Measurements from ENCODE around the gene FAXDC2.

Gene FAXDC2

DNA sequence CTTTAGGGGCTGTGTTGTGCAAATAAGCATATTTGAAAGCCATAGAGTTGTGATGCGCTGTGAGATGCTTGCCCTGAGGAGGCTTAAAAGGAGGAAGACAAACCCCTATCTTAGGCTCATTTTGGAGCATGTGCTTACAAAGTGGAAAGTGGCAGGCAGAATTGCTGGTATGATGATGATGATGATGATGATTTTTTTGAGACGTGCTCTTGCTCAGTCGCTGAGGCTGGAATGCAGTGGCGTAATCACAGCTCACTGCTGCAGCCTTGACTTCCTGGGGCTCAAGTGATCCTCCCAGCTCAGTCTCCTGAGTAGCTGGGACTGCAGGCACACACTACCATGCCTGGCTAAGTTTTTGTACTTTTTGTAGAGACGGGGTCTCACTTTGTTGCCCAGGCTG lies 9.7 kb upstream of the FAXDC2 start:
- Histone ChIP-seq H3K36me3 (ENCODE audit: insufficient read depth, low read length) (peaks cover 6% of the 10 kb centered on the region), H3K4me1 (ENCODE audit: insufficient read depth, low read length) (peaks cover 26% of the 10 kb centered on the region), H3K4me3 (ENCODE audit: low read depth in 1 of 2, low read length in 2 of 2) (peak overlapping the region in 1 of 2 donors; percentile 91), H3K9me3 (ENCODE audit: low read length) (no peaks in the 10 kb centered on the region), H3K27ac (ENCODE audit: low read depth, low read length) (peak overlapping the region; percentile 100), H3K27me3 (ENCODE audit: control insufficient read depth in 1 of 2, insufficient read depth in 2 of 2, low read length in 2 of 2) (no peaks in the 10 kb centered on the region), H3K9ac (ENCODE audit: low read length) (peak overlapping the region; percentile 96)

DNA sequence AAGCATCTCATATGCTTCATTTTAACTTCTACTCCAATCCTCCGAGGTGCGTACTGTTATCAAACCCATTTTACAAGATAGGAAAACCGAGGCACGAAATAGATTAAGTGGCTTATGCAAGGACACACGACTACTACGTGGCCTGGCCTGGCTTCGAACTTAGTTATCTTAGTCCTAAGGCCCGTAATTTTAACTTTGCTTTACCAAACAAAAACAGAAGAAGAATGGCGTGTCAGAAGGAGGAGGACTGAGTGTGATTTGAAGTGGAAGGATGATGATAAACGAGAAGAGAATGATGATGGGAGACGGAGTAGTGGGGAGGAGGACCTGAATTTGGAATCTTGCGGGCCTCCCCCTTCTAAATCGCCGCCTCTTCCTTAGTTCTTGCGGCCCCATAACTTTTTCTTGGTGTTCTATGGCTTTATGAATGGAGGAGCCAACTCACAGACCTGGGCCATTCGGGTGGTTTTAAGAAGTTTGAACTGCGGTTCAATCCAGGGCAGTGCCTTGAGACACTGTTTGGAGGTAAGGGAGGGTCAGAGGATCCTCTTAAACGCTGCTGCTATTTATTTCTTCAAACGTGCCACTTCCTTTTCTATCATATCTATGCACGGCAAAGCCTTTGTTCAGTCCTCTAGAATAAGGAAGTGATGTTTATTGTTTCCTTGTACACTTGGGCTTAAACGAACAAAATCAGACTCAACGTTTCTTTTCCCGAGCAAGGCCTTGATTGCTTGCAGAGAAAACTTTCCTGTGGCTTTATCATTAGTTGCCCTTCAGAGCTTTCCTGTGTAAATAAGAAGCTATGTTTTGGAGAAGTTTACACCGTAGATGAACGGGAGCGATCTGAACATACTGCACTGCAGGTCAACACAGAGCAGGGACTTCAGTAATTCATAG lies 8.8 kb upstream of the FAXDC2 start:
- Histone ChIP-seq H3K9me3 (ENCODE audit: low read length) (no peaks in the 10 kb centered on the region), H3K9ac (ENCODE audit: low read length) (peak overlapping the region; percentile 96), H3K4me3 (ENCODE audit: low read depth in 1 of 2, low read length in 2 of 2) (peak overlapping the region; percentile 74 to 91), H3K36me3 (ENCODE audit: insufficient read depth, low read length) (no peaks in the 10 kb centered on the region), H3K27me3 (ENCODE audit: control insufficient read depth in 1 of 2, insufficient read depth in 2 of 2, low read length in 2 of 2) (no peaks in the 10 kb centered on the region), H3K27ac (ENCODE audit: low read depth, low read length) (peak overlapping the region; percentile 100), H3K4me1 (ENCODE audit: insufficient read depth, low read length) (peaks cover 26% of the 10 kb centered on the region)

DNA sequence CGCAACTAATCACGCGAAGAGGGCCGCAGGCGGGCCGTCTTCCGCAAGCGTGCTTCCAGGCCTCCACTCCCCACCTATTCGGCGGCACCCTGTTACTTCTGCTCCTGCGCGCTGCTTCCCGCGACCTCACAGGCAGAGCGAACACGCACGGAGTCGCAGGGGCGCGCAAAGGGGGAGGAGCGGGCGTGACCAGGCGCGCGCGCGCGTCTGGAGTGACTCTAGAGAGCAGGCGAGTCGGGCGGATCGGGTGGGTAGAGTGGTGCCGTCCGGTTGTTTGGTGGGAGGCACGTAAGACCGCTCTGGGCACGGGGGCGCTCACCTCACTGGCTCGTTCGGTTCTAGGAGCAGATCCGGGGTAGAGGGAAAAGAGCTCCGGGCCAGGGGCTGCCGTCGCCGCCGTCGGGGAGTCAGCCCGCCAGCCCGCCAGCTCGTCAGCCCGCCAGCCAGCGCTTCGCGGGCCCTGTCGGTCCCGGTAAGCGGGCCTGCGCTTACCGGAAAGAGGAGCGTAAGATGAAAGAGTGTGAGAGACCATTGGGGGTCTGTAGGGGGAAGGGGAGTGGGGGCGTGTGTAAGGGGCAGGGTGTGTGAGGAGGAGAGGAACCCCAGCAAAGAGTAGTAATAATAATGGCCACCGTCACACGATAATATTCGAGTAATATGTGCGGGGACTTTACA lies 8.0 kb upstream of the FAXDC2 start, which contains the start of gene CNOT8:
Gene CNOT8 (plus strand): TSS at position 331 of the 675 bp plus-strand sequence. CDS start 4,652 bp downstream, outside the sequence.
- peak within 1 kb of the TSS; percentile 100 for H3K27ac ChIP-seq (ENCODE audit: low read depth, low read length)
- H3K9me3 ChIP-seq (ENCODE audit: low read length) = no peaks in the 10 kb centered on the region
- peaks cover 26% of the 10 kb centered on the region for H3K4me1 ChIP-seq (ENCODE audit: insufficient read depth, low read length)
- no peaks in the 10 kb centered on the region for H3K27me3 ChIP-seq (ENCODE audit: control insufficient read depth in 1 of 2, insufficient read depth in 2 of 2, low read length in 2 of 2)
- H3K36me3 ChIP-seq (ENCODE audit: insufficient read depth, low read length) = no peaks in the 10 kb centered on the region
- peak within 1 kb of the TSS; percentile 96 for H3K9ac ChIP-seq (ENCODE audit: low read length)
- H3K4me3 ChIP-seq (ENCODE audit: low read depth in 1 of 2, low read length in 2 of 2) = peak within 1 kb of the TSS; percentile 74 to 91

DNA sequence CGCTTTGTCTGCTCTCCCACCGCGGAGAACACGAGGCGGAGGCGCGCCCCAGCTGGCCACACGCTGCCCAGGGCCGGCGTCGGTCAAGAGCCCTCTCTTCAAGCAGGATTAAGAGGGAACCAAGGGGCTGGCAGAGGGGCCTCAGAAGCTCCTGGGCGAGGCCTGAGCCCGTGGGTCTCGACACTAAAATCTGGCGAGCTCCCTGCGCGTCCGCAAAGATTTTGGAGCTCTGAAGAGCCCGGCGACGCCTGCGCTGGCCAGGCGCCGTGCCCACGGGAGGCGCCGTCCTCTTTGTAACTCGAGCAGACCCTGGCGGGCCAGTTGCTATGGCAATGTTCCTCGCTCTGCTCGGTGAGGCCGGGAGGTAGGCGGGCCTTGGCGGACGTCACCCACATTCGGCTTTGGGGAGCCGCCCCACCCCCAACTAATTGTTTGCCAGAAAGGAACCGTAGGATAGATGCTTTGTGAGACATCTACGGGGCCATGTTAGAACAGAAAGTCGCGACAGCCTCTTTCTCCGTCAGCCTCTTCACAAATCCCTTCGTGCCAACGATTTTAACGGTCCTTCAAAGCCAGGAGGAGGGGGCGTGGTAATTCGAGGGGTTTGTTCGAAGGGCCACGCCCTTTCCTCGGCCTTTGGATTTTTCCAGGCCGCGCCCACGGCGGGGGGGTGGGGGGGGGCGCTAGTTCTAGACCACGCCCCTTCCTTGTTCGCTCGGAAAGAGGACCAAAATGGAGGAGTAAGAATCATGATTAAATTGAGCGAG lies 7.3 kb upstream of the FAXDC2 start:
- Histone ChIP-seq H3K27ac (ENCODE audit: low read depth, low read length) (peak overlapping the region; percentile 100), H3K36me3 (ENCODE audit: insufficient read depth, low read length) (no peaks in the 10 kb centered on the region), H3K4me3 (ENCODE audit: low read depth in 1 of 2, low read length in 2 of 2) (peak overlapping the region; percentile 74 to 91), H3K4me1 (ENCODE audit: insufficient read depth, low read length) (peaks cover 26% of the 10 kb centered on the region), H3K27me3 (ENCODE audit: control insufficient read depth in 1 of 2, insufficient read depth in 2 of 2, low read length in 2 of 2) (no peaks in the 10 kb centered on the region), H3K9me3 (ENCODE audit: low read length) (no peaks in the 10 kb centered on the region), H3K9ac (ENCODE audit: low read length) (peak overlapping the region; percentile 96)

DNA sequence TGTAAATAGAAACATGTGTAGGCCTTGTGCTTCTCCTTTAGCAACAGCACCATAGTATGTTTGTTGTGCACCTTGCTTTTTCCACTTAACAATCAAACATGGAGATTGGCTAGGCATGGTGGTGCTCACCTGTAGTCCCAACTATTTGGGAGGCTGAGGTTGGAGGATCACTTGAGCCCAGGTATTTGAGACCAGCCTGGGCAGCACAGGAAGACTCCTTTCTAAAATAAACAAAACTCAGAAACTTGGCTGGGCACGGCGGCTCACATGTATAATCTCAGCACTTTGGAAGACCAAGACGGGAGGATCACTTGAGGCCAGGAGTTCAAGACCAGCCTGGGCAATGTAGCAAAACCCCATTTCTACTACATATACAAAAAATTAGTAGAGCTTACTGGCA lies 948 bp upstream of the FAXDC2 start:
- Histone ChIP-seq H3K4me1 (ENCODE audit: insufficient read depth, low read length) (peaks cover 21% of the 10 kb centered on the region), H3K27ac (ENCODE audit: low read depth, low read length) (peak overlapping the region; percentile 55), H3K9ac (ENCODE audit: low read length) (no peak overlapping the region), H3K36me3 (ENCODE audit: insufficient read depth, low read length) (no peaks in the 10 kb centered on the region), H3K9me3 (ENCODE audit: low read length) (no peaks in the 10 kb centered on the region), H3K27me3 (ENCODE audit: control insufficient read depth in 1 of 2, insufficient read depth in 2 of 2, low read length in 2 of 2) (no peaks in the 10 kb centered on the region), H3K4me3 (ENCODE audit: low read depth in 1 of 2, low read length in 2 of 2) (no peak overlapping the region)

DNA sequence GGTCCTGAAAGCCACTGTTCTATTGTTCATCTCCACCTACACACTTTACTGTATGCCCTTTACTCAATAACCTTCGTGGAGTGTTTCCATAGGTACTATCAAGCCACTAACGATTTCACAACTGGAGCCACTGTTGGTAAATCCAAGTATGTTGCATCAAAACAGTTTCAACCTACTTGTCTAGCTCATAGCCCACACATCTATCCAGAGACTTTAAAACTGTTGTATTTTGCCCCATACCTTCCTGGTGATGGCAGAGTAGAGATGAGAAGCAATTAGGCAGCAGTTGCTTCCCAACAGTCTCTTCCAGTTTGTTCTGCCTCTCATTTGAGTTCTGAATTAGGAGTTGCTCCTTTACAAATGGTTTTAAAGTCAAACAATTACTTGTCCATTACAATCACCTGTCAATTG lies 607 bp downstream of the FAXDC2 start:
- Histone ChIP-seq H3K4me3 (ENCODE audit: low read depth in 1 of 2, low read length in 2 of 2) (peak overlapping the region; percentile 49 to 74), H3K27ac (ENCODE audit: low read depth, low read length) (peak overlapping the region; percentile 79), H3K4me1 (ENCODE audit: insufficient read depth, low read length) (peaks cover 34% of the 10 kb centered on the region)

DNA sequence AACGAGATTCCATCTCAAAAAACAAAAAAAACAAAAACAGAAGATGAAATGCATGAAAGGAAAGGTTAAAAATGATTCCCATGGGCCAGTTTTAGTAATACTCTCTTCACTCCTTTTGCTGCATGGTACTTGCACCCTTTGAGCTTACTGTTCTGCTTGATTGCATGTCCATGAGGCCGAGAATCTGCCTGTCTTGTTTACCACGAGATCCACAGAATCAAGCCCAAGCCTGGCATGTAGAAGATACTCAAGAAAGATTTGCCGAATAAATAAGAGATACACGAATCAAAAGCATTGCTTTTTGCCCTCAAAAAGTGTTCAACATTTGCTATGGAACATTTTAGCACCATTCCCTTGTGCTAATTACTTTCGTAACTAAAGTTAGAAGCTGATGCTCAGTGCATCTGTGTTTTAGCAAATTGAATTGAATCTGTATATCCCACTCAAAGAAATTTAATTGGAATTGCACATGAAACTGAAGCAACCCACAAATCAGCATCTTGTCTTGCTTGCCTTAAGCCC lies 1.1 kb downstream of the FAXDC2 start:
- no peaks in the 10 kb centered on the region for H3K9me3 ChIP-seq (ENCODE audit: low read length)
- H3K4me1 ChIP-seq (ENCODE audit: insufficient read depth, low read length) = peaks cover 37% of the 10 kb centered on the region
- H3K27ac ChIP-seq (ENCODE audit: low read depth, low read length) = peak overlapping the region; percentile 79
- peak overlapping the region; percentile 49 to 74 for H3K4me3 ChIP-seq (ENCODE audit: low read depth in 1 of 2, low read length in 2 of 2)
- no peaks in the 10 kb centered on the region for H3K27me3 ChIP-seq (ENCODE audit: control insufficient read depth in 1 of 2, insufficient read depth in 2 of 2, low read length in 2 of 2)
- peak overlapping the region; percentile 83 for H3K9ac ChIP-seq (ENCODE audit: low read length)
- no peaks in the 10 kb centered on the region for H3K36me3 ChIP-seq (ENCODE audit: insufficient read depth, low read length)

More for the DNA sequence above, 607 bp downstream of the FAXDC2 start:
- Histone ChIP-seq H3K36me3 (ENCODE audit: insufficient read depth, low read length) (no peaks in the 10 kb centered on the region), H3K9ac (ENCODE audit: low read length) (peak overlapping the region; percentile 83), H3K9me3 (ENCODE audit: low read length) (no peaks in the 10 kb centered on the region), H3K27me3 (ENCODE audit: control insufficient read depth in 1 of 2, insufficient read depth in 2 of 2, low read length in 2 of 2) (no peaks in the 10 kb centered on the region)

DNA sequence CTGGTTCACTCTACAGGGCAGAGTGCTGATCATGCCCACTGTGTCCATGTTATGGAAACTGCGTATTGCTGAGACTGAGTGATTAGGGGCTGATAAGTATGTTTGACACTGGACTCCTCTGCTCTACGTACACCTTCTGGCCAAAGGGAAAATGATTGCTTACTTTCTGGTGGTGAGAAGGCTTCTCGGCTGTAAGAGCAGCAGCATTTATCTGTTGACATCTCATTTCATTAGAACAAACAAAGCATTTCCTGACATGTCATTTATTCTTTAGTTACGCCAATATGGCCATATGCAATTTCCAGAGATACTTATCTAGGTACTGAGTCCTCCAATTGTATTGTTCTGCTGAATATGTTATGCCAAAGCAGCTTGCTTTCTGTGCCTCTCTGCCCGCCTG lies 5.6 kb downstream of the FAXDC2 start:
- H3K9me3 ChIP-seq (ENCODE audit: low read length) = no peaks in the 10 kb centered on the region
- no peak overlapping the region for H3K9ac ChIP-seq (ENCODE audit: low read length)
- no peak overlapping the region for H3K27ac ChIP-seq (ENCODE audit: low read depth, low read length)
- H3K27me3 ChIP-seq (ENCODE audit: control insufficient read depth in 1 of 2, insufficient read depth in 2 of 2, low read length in 2 of 2) = no peaks in the 10 kb centered on the region
- no peak overlapping the region for H3K4me3 ChIP-seq (ENCODE audit: low read depth in 1 of 2, low read length in 2 of 2)
- H3K36me3 ChIP-seq (ENCODE audit: insufficient read depth, low read length) = peaks cover 4% of the 10 kb centered on the region
- H3K4me1 ChIP-seq (ENCODE audit: insufficient read depth, low read length) = peaks cover 37% of the 10 kb centered on the region

DNA sequence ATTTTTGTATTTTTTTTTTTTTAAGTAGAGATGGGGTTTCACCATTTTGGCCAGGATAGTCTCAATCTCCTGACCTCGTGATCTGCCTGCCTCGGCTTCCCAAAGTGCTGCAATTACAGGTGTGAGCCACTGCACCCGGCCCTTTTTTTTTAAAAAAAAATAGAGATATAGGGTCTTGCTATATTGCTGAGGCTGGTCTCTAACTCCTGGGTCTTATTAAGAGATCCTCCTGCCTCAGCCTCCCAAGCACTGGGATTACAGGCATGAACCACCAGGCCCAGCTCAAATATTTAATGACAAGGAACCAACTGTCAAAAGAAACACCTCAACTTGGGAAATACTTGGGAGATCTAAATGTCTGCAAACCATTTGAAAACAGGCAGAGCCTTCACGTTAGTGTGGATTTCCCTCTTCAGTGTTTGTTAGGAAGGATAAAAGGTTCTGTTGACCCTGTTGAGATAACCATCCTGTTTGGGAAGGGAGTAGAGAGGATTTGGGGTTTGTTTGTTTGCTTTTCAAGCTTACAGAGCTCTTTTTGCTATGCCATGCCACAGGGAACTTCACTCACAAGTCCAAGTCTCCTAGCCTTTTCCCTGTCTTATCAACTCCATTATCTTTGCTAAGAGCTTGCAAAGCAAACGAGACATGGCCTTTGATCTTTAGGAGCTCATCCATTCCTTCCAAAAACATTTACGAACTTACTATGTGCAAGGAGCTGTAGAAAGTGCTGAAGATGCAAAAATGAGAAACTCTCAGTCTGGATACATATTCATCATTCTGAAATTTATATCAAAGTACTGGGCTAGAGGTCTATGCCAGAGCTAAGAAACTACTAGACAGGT lies 7.5 kb downstream of the FAXDC2 start:
- H3K9me3 ChIP-seq (ENCODE audit: low read length) = no peaks in the 10 kb centered on the region
- no peaks in the 10 kb centered on the region for H3K27me3 ChIP-seq (ENCODE audit: control insufficient read depth in 1 of 2, insufficient read depth in 2 of 2, low read length in 2 of 2)
- peaks cover 6% of the 10 kb centered on the region for H3K36me3 ChIP-seq (ENCODE audit: insufficient read depth, low read length)
- no peak overlapping the region for H3K27ac ChIP-seq (ENCODE audit: low read depth, low read length)
- H3K9ac ChIP-seq (ENCODE audit: low read length) = no peak overlapping the region
- H3K4me3 ChIP-seq (ENCODE audit: low read depth in 1 of 2, low read length in 2 of 2) = no peak overlapping the region
- peaks cover 30% of the 10 kb centered on the region for H3K4me1 ChIP-seq (ENCODE audit: insufficient read depth, low read length)

DNA sequence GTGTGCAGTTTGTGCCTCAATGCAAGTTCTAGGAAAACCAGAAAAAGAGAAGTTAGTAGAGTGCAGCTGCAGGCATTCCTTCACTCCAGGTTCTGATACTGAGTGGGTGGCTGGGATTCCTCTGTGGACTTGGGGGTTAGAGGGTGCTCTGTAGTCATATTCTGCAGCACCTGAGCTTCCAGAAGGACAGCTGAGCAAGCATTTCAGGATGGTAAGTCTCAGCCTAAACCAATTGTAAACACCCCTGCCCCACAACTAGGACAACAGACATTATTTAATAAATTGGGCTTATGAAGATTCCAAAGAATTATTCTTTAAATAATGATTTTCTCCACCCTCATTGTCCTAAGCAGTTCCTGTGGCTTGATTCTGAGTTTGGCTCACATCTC lies 9.1 kb downstream of the FAXDC2 start:
- no peaks in the 10 kb centered on the region for H3K27me3 ChIP-seq (ENCODE audit: control insufficient read depth in 1 of 2, insufficient read depth in 2 of 2, low read length in 2 of 2)
- H3K27ac ChIP-seq (ENCODE audit: low read depth, low read length) = no peak overlapping the region
- peaks cover 35% of the 10 kb centered on the region for H3K4me1 ChIP-seq (ENCODE audit: insufficient read depth, low read length)
- H3K36me3 ChIP-seq (ENCODE audit: insufficient read depth, low read length) = peaks cover 21% of the 10 kb centered on the region
- no peak overlapping the region for H3K4me3 ChIP-seq (ENCODE audit: low read depth in 1 of 2, low read length in 2 of 2)
- H3K9me3 ChIP-seq (ENCODE audit: low read length) = no peaks in the 10 kb centered on the region
- H3K9ac ChIP-seq (ENCODE audit: low read length) = no peak overlapping the region
